ENCODE results near the gene RBM38. TPM values are rescaled to one million over a fixed set of nuclear protein-coding genes. Genes with fewer than 3 reads are reported as not detected.
A peak's percentile ranks its signal among the peaks of the same experiment; 100 is the strongest.

Gene RBM38
- total RNA-seq, 2 experiments from 2014 or later: 60.9 to 62.8 TPM

- H3K27me3 Mint-ChIP-seq: peaks cover 17% of the 10 kb centered on the region
- H3K4me1 Mint-ChIP-seq: peaks cover 8% of the 10 kb centered on the region
- no peak for DNase-seq
- H3K36me3 Mint-ChIP-seq: no peaks in the 10 kb centered on the region
- no peak overlapping the region for H3K4me3 Mint-ChIP-seq
- H3K9me3 Mint-ChIP-seq: no peaks in the 10 kb centered on the region
- H3K27ac Mint-ChIP-seq: no peak overlapping the region
- POLR2A ChIA-PET: no interaction called here
- ATAC-seq (ENCODE audit: low read depth): no peak
Measured at GRCh38 chr20:57445298-57445697, 54.1 kb downstream of the RBM38 start.

GRCh38 chr20:57445774-57446173 is 54.6 kb downstream of the RBM38 start:
- peaks cover 17% of the 10 kb centered on the region for H3K27me3 Mint-ChIP-seq
- ATAC-seq (ENCODE audit: low read depth): no peak
- no peaks in the 10 kb centered on the region for H3K9me3 Mint-ChIP-seq
- DNase-seq: no peak
- H3K4me3 Mint-ChIP-seq: no peak overlapping the region
- H3K36me3 Mint-ChIP-seq: no peaks in the 10 kb centered on the region
- peaks cover 12% of the 10 kb centered on the region for H3K4me1 Mint-ChIP-seq
- POLR2A ChIA-PET: no interaction called here
- H3K27ac Mint-ChIP-seq: no peak overlapping the region

GRCh38 chr20:57448764-57449354 is 57.7 kb downstream of the RBM38 start:
- no peaks in the 10 kb centered on the region for H3K36me3 Mint-ChIP-seq
- no peak overlapping the region for H3K4me3 Mint-ChIP-seq
- ATAC-seq (ENCODE audit: low read depth): no peak
- H3K4me1 Mint-ChIP-seq: peaks cover 31% of the 10 kb centered on the region
- POLR2A ChIA-PET: no interaction called here
- H3K27ac Mint-ChIP-seq: no peak overlapping the region
- H3K27me3 Mint-ChIP-seq: peaks cover 18% of the 10 kb centered on the region
- H3K9me3 Mint-ChIP-seq: no peaks in the 10 kb centered on the region
- DNase-seq: no peak

GRCh38 chr20:57449398-57450354 is 58.5 kb downstream of the RBM38 start:
- H3K27ac Mint-ChIP-seq: peak overlapping the region; percentile 43
- H3K4me1 Mint-ChIP-seq: peaks cover 31% of the 10 kb centered on the region
- ATAC-seq (ENCODE audit: low read depth) (no peak), DNase-seq (no peak)
- peaks cover 19% of the 10 kb centered on the region for H3K27me3 Mint-ChIP-seq
- no peaks in the 10 kb centered on the region for H3K9me3 Mint-ChIP-seq
- POLR2A ChIA-PET: interaction anchor here (0.8 to 1.7 kb wide), 3 partner anchors 16 to 51 kb away, joined by 3 to 7 read pairs (median 5); no protein-coding TSS in a partner anchor
- H3K36me3 Mint-ChIP-seq: no peaks in the 10 kb centered on the region
- no peak overlapping the region for H3K4me3 Mint-ChIP-seq

GRCh38 chr20:57450419-57450818 is 59.2 kb downstream of the RBM38 start:
- peak overlapping the region; percentile 50 for H3K4me3 Mint-ChIP-seq
- H3K9me3 Mint-ChIP-seq: no peaks in the 10 kb centered on the region
- H3K36me3 Mint-ChIP-seq: no peaks in the 10 kb centered on the region

GRCh38 chr20:57450931-57451330 is 59.7 kb downstream of the RBM38 start:
- H3K27ac Mint-ChIP-seq: peak overlapping the region; percentile 70
- peaks cover 31% of the 10 kb centered on the region for H3K4me1 Mint-ChIP-seq

More at GRCh38 chr20:57450419-57450818, 59.2 kb downstream of the RBM38 start:
- peak overlapping the region; percentile 70 for H3K27ac Mint-ChIP-seq
- H3K27me3 Mint-ChIP-seq: peaks cover 18% of the 10 kb centered on the region
- POLR2A ChIA-PET: interaction anchor here (0.8 to 1.7 kb wide), 4 partner anchors 17 to 58 kb away, joined by 3 to 7 read pairs (median 4); no protein-coding TSS in a partner anchor
- H3K4me1 Mint-ChIP-seq: peaks cover 31% of the 10 kb centered on the region
- DNase-seq (peak; percentile 44), ATAC-seq (ENCODE audit: low read depth) (peak; percentile 57)

GRCh38 chr20:57451431-57451794 is 60.2 kb downstream of the RBM38 start:
- ATAC-seq (ENCODE audit: low read depth): no peak
- POLR2A ChIA-PET: interaction anchor here (1.0 to 1.7 kb wide), 3 partner anchors 21 to 59 kb away, joined by 4 to 7 read pairs (median 5); no protein-coding TSS in a partner anchor
- Mint-ChIP-seq H3K9me3 (no peaks in the 10 kb centered on the region), H3K27me3 (peaks cover 11% of the 10 kb centered on the region), H3K4me3 (peak overlapping the region; percentile 43), H3K4me1 (peaks cover 31% of the 10 kb centered on the region), H3K27ac (peak overlapping the region; percentile 83), H3K36me3 (no peaks in the 10 kb centered on the region)
- no peak for DNase-seq

More at GRCh38 chr20:57450931-57451330, 59.7 kb downstream of the RBM38 start:
- no peaks in the 10 kb centered on the region for H3K36me3 Mint-ChIP-seq
- POLR2A ChIA-PET: interaction anchor here (1.0 to 1.7 kb wide), 3 partner anchors 22 to 58 kb away, joined by 4 to 7 read pairs (median 5); no protein-coding TSS in a partner anchor
- ATAC-seq (ENCODE audit: low read depth) (no peak), DNase-seq (no peak)
- H3K4me3 Mint-ChIP-seq: peak overlapping the region; percentile 50
- H3K27me3 Mint-ChIP-seq: peaks cover 15% of the 10 kb centered on the region
- no peaks in the 10 kb centered on the region for H3K9me3 Mint-ChIP-seq

GRCh38 chr20:57451795-57452661 is 60.8 kb downstream of the RBM38 start:
- Mint-ChIP-seq H3K4me3 (peak overlapping the region; percentile 43), H3K36me3 (no peaks in the 10 kb centered on the region), H3K9me3 (no peaks in the 10 kb centered on the region), H3K4me1 (peaks cover 31% of the 10 kb centered on the region), H3K27ac (peak overlapping the region; percentile 83), H3K27me3 (peaks cover 8% of the 10 kb centered on the region)
- DNase-seq (peak; percentile 51), ATAC-seq (ENCODE audit: low read depth) (peak; percentile 75)
- POLR2A ChIA-PET: interaction anchor here (1.7 kb wide), 1 partner anchor 54 kb away, joined by 7 read pairs; no protein-coding TSS in a partner anchor

GRCh38 chr20:57455386-57455785 is 64.2 kb downstream of the RBM38 start:
- POLR2A ChIA-PET: no interaction called here
- H3K27ac Mint-ChIP-seq: no peak overlapping the region
- no peak for ATAC-seq (ENCODE audit: low read depth)

GRCh38 chr20:57456116-57456515 is 64.9 kb downstream of the RBM38 start:
- no peaks in the 10 kb centered on the region for H3K36me3 Mint-ChIP-seq
- H3K27me3 Mint-ChIP-seq: peaks cover 2% of the 10 kb centered on the region
- peaks cover 17% of the 10 kb centered on the region for H3K4me1 Mint-ChIP-seq
- no peak overlapping the region for H3K27ac Mint-ChIP-seq
- no peak overlapping the region for H3K4me3 Mint-ChIP-seq
- POLR2A ChIA-PET: no interaction called here
- DNase-seq (no peak), ATAC-seq (ENCODE audit: low read depth) (no peak)
- H3K9me3 Mint-ChIP-seq: no peaks in the 10 kb centered on the region

More at GRCh38 chr20:57455386-57455785, 64.2 kb downstream of the RBM38 start:
- Mint-ChIP-seq H3K27me3 (peaks cover 2% of the 10 kb centered on the region), H3K4me3 (no peak overlapping the region), H3K9me3 (no peaks in the 10 kb centered on the region), H3K4me1 (peaks cover 23% of the 10 kb centered on the region), H3K36me3 (no peaks in the 10 kb centered on the region)
- DNase-seq: no peak

GRCh38 chr20:57457243-57458095 is 66.3 kb downstream of the RBM38 start:
- no peak for ATAC-seq (ENCODE audit: low read depth)
- Mint-ChIP-seq H3K9me3 (no peaks in the 10 kb centered on the region), H3K27ac (no peak overlapping the region), H3K36me3 (no peaks in the 10 kb centered on the region), H3K4me3 (no peak overlapping the region), H3K27me3 (peaks cover 2% of the 10 kb centered on the region), H3K4me1 (peaks cover 5% of the 10 kb centered on the region)
- no peak for DNase-seq
- POLR2A ChIA-PET: interaction anchor here (1.1 kb wide), 1 partner anchor 29 kb away, joined by 3 read pairs; no protein-coding TSS in a partner anchor

Data from activated naive CD8-positive, alpha-beta T cell treated with anti-CD3 and anti-CD28 coated beads, Interleukin-2, amount 10 ng/mL, durations not matched to agents 7 days and 5 days (primary cell).